Neural progenitor cell (in vitro differentiated cells): Measurements from ENCODE around the gene PFN1. TPM values are rescaled to one million over a fixed set of nuclear protein-coding genes. Genes with fewer than 3 reads are reported as not detected.

Source experiments
- DNase-seq: peaks from one replicate; pipeline ENCODE4 v3.0.0-alpha.2; 2016; ENCODE audit warnings: low spot score
- H2AFZ ChIP-seq: fragments of 200-600 bp; sonication (generic); replicated peaks from 2 replicates; pipeline ENCODE4 v1.6.1; 2016; ENCODE audit warnings: antibody characterized with exemption
- H3F3A ChIP-seq: fragments of 200-600 bp; sonication (generic); 2 replicates; pipeline ENCODE4 v1.6.1; 2016; ENCODE audit warnings: antibody characterized with exemption, low read depth
- H3K27ac ChIP-seq: fragments of 200-600 bp; sonication (generic); 2 replicates; pipeline ENCODE4 v1.5.1; 2016; ENCODE audit warnings: mild to moderate bottlenecking
- H3K27me3 ChIP-seq: fragments of 200-600 bp; sonication (generic); 2 replicates; pipeline ENCODE4 v1.6.1; 2016; ENCODE audit warnings: mild to moderate bottlenecking, moderate library complexity
- H3K36me3 ChIP-seq: fragments of 200-600 bp; sonication (generic); 2 replicates; pipeline ENCODE4 v1.5.1; 2016
- H3K4me1 ChIP-seq: fragments of 200-600 bp; sonication (generic); 2 replicates; pipeline ENCODE4 v1.6.1; 2016; ENCODE audit warnings: mixed run types
- H3K4me2 ChIP-seq: fragments of 200-600 bp; sonication (generic); 2 replicates; pipeline ENCODE4 v1.6.1; 2016
- H3K4me3 ChIP-seq: fragments of 200-600 bp; sonication (generic); 2 replicates; pipeline ENCODE4 v1.5.1; 2016
- H3K79me2 ChIP-seq: fragments of 200-600 bp; sonication (generic); 2 replicates; pipeline ENCODE4 v1.6.1; 2016; ENCODE audit warnings: low read depth
- H3K9ac ChIP-seq: fragments of 200-600 bp; sonication (generic); 2 replicates; pipeline ENCODE4 v1.6.1; 2016
- H3K9me3 ChIP-seq: fragments of 200-600 bp; sonication (generic); 2 replicates; pipeline ENCODE4 v1.5.1; 2016; ENCODE audit warnings: low read depth
- H4K20me1 ChIP-seq: fragments of 200-600 bp; sonication (generic); 2 replicates; pipeline ENCODE4 v1.6.1; 2016; ENCODE audit warnings: low read depth
- H3K27ac Mint-ChIP-seq: 3 replicates; pipeline ENCODE4 v1.8.0; 2021; ENCODE audit warnings: mixed read lengths
- H3K27me3 Mint-ChIP-seq: 2 replicates; pipeline ENCODE4 v1.8.0; 2022; ENCODE audit warnings: low read depth, mild to moderate bottlenecking, inconsistent platforms, moderate library complexity, mixed read lengths; ENCODE audit not compliant: insufficient read depth
- H3K36me3 Mint-ChIP-seq: 3 replicates; pipeline ENCODE4 v1.8.0; 2021; ENCODE audit warnings: mixed read lengths
- H3K4me1 Mint-ChIP-seq: 3 replicates; pipeline ENCODE4 v1.8.0; 2021; ENCODE audit warnings: mixed read lengths
- H3K4me3 Mint-ChIP-seq: 3 replicates; pipeline ENCODE4 v1.8.0; 2021; ENCODE audit warnings: mild to moderate bottlenecking, moderate library complexity, mixed read lengths
- H3K9me3 Mint-ChIP-seq: 3 replicates; pipeline ENCODE4 v1.8.0; 2020; ENCODE audit warnings: mixed read lengths
- EZH2 ChIP-seq: fragments of 200-600 bp; sonication (generic); IDR thresholded peaks from 2 replicates; pipeline ENCODE4 v1.6.1; 2017; ENCODE audit warnings: antibody characterized with exemption, mild to moderate bottlenecking, moderate library complexity
- EZH2phosphoT487 ChIP-seq: fragments of 200-600 bp; sonication (generic); IDR thresholded peaks from 2 replicates; pipeline ENCODE4 v1.6.1; 2017; ENCODE audit warnings: antibody characterized with exemption
- total RNA-seq: library from RNA; depleted of rRNA; stranded (reverse); fragments of >200 nt; gene quantifications from 2 replicates; pipeline ENCODE4 v1.2.3, GENCODE V29; 2015; ENCODE audit warnings: low replicate concordance
- TF ChIP-seq, protein P1 (sequence below): fragments of 200-600 bp; sonication (generic); IDR thresholded peaks from 2 replicates; pipeline ENCODE4 v1.5.1; 2017; ENCODE audit warnings: antibody characterized with exemption, mild to moderate bottlenecking

PFN1 gene
- total RNA-seq, 1 donor from 2014 or later = 203 TPM

DNA sequence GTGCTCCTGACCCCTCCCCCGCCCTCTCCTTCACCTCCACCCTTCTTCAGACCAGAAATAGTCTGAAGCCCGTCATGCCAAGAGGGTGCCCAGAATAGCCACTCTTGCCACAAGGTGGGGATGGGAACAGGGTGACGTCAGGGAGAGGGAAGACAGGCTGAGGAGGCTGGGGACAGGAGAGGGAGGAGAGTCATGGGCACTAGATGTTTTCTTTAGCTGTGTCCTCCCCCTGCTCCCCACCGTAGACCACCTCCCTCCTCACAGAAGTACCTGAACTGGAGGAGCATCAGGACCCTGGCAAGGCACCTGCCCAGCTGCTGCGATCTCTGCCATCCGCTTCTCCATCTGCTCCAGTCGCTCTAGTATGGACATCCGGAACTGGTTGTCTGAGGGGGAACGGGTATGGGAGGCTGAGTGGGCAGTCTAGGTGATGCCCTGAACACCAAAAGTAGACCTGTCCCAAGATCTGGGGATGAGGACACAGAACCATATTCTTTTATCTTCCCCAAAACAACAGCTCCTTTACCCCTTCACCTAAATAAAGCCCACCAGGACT lies 25.9 kb upstream of the PFN1 start:
- H3K27ac Mint-ChIP-seq = no peak overlapping the region
- peaks cover 7% of the 10 kb centered on the region for H3K27me3 Mint-ChIP-seq
- H3K9ac ChIP-seq = no peak overlapping the region
- H3K4me2 ChIP-seq = no peak overlapping the region
- peaks cover 10% of the 10 kb centered on the region for H3F3A ChIP-seq
- peaks cover 35% of the 10 kb centered on the region for H4K20me1 ChIP-seq
- no peak overlapping the region for H3K4me3 Mint-ChIP-seq
- peaks cover 16% of the 10 kb centered on the region for H3K4me1 Mint-ChIP-seq
- H3K4me1 ChIP-seq = peaks cover 4% of the 10 kb centered on the region
- H3K36me3 Mint-ChIP-seq = peaks cover 11% of the 10 kb centered on the region
- no peaks in the 10 kb centered on the region for H3K9me3 Mint-ChIP-seq
- H2AFZ ChIP-seq = no peak overlapping the region
- H3K27ac ChIP-seq = no peak overlapping the region
- TF ChIP-seq, protein P1, sequence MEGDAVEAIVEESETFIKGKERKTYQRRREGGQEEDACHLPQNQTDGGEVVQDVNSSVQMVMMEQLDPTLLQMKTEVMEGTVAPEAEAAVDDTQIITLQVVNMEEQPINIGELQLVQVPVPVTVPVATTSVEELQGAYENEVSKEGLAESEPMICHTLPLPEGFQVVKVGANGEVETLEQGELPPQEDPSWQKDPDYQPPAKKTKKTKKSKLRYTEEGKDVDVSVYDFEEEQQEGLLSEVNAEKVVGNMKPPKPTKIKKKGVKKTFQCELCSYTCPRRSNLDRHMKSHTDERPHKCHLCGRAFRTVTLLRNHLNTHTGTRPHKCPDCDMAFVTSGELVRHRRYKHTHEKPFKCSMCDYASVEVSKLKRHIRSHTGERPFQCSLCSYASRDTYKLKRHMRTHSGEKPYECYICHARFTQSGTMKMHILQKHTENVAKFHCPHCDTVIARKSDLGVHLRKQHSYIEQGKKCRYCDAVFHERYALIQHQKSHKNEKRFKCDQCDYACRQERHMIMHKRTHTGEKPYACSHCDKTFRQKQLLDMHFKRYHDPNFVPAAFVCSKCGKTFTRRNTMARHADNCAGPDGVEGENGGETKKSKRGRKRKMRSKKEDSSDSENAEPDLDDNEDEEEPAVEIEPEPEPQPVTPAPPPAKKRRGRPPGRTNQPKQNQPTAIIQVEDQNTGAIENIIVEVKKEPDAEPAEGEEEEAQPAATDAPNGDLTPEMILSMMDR = no peak
- TF ChIP-seq EZH2 (no peak), EZH2phosphoT487 (no peak)
- H3K9me3 ChIP-seq = no peaks in the 10 kb centered on the region
- H3K36me3 ChIP-seq = no peaks in the 10 kb centered on the region
- H3K79me2 ChIP-seq = peaks cover 6% of the 10 kb centered on the region
- peaks cover 55% of the 10 kb centered on the region for H3K27me3 ChIP-seq
- H3K4me3 ChIP-seq = no peak overlapping the region
- DNase-seq = no peak

DNA sequence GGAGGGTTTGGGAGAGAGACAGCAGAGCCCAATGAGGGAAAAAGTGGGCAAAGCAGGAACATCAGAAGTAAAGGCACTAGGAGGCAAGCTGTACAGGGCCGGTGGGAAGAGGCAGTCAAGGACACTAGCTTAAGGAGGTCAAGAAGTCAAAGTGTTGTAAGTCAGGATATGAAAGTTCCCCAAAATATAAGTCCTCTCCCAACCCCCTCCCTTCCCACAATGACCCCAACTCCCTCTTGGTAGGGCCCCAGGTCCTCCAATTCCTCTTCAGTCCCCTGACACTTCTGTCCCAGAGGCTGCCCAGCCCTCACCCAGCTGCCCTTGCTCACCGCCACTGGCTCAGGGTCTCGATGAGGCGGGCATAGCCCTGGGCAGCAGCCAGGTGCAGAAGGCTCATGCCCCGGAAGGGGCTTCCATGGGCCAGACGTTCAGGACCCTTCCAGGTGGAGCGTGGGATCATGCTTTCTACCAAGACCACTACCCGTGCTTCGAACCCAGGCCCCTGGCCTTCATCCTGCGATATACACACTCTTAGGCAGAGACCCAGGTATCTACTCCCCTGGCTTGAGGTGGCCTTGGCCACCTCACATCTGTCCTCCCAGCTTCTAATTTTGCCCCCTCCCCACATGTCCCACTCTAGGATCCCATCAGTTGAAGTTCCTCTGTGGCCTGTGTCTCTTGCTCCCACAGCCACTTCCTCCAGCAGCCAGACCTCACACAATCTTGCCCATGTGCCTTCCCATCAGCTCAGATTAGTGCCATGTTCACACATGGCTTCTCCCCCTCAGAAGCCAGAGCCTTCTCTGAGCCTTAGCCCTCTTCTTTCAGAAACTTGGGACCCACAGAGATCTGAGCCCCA lies 25.2 kb upstream of the PFN1 start:
- H3K9me3 Mint-ChIP-seq = no peaks in the 10 kb centered on the region
- Histone ChIP-seq H3K9ac (no peak overlapping the region), H2AFZ (no peak overlapping the region), H3K36me3 (no peaks in the 10 kb centered on the region), H3K4me1 (peaks cover 8% of the 10 kb centered on the region), H3K27ac (no peak overlapping the region), H3K9me3 (no peaks in the 10 kb centered on the region), H4K20me1 (peaks cover 40% of the 10 kb centered on the region), H3K79me2 (peaks cover 13% of the 10 kb centered on the region), H3K4me2 (no peak overlapping the region), H3F3A (peaks cover 15% of the 10 kb centered on the region), H3K27me3 (peaks cover 49% of the 10 kb centered on the region), H3K4me3 (no peak overlapping the region)
- peak overlapping the region; percentile 63 for H3K27ac Mint-ChIP-seq
- peaks cover 22% of the 10 kb centered on the region for H3K4me1 Mint-ChIP-seq
- DNase-seq = no peak
- peaks cover 4% of the 10 kb centered on the region for H3K27me3 Mint-ChIP-seq
- H3K4me3 Mint-ChIP-seq = no peak overlapping the region
- no peak for TF ChIP-seq EZH2
- TF ChIP-seq, protein P1 = no peak
- no peak for TF ChIP-seq EZH2phosphoT487
- peaks cover 11% of the 10 kb centered on the region for H3K36me3 Mint-ChIP-seq

DNA sequence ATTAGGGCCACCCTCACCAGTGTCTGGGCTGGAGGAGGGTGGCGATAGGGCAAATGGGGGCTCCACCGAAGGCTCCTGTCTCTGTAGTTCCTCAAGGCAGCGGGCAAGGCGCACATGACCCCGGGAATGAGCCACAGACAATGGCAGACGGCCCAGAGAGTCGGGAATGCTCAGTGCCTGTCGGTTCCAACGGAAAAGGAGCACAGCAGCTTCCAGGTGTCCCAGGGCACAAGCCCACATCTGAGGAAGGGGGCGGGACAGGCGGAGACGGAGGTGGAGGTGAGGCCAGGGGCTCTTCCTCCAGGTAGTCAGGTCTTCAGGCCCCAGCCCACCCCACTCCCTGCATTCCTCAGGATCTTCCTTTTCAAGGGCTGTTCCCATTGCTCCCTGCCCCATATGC lies 24.4 kb upstream of the PFN1 start:
- Histone ChIP-seq H3K4me2 (no peak overlapping the region), H3K27me3 (peaks cover 42% of the 10 kb centered on the region), H3K9ac (no peak overlapping the region), H3K9me3 (no peaks in the 10 kb centered on the region), H3F3A (peaks cover 23% of the 10 kb centered on the region), H4K20me1 (peaks cover 40% of the 10 kb centered on the region), H3K36me3 (no peaks in the 10 kb centered on the region), H3K4me1 (peaks cover 8% of the 10 kb centered on the region), H3K27ac (no peak overlapping the region), H3K79me2 (peaks cover 18% of the 10 kb centered on the region), H2AFZ (no peak overlapping the region), H3K4me3 (no peak overlapping the region)
- peaks cover 11% of the 10 kb centered on the region for H3K36me3 Mint-ChIP-seq
- H3K4me1 Mint-ChIP-seq = peaks cover 22% of the 10 kb centered on the region
- TF ChIP-seq EZH2 (no peak), EZH2phosphoT487 (no peak)
- TF ChIP-seq, protein P1 = no peak
- peak overlapping the region; percentile 93 for H3K27ac Mint-ChIP-seq
- H3K27me3 Mint-ChIP-seq = peaks cover 4% of the 10 kb centered on the region
- no peak for DNase-seq
- no peaks in the 10 kb centered on the region for H3K9me3 Mint-ChIP-seq
- H3K4me3 Mint-ChIP-seq = no peak overlapping the region
